ENCODE measurements around the gene SF3A2. TPM values are rescaled to one million over a fixed set of nuclear protein-coding genes. Genes with fewer than 3 reads are reported as not detected.
A peak's percentile ranks its signal among the peaks of the same experiment; 100 is the strongest.

The SF3A2 gene
- total RNA-seq, 4 donors from 2014 or later: 23.9 to 29.2 (median 26.5) TPM

DNA sequence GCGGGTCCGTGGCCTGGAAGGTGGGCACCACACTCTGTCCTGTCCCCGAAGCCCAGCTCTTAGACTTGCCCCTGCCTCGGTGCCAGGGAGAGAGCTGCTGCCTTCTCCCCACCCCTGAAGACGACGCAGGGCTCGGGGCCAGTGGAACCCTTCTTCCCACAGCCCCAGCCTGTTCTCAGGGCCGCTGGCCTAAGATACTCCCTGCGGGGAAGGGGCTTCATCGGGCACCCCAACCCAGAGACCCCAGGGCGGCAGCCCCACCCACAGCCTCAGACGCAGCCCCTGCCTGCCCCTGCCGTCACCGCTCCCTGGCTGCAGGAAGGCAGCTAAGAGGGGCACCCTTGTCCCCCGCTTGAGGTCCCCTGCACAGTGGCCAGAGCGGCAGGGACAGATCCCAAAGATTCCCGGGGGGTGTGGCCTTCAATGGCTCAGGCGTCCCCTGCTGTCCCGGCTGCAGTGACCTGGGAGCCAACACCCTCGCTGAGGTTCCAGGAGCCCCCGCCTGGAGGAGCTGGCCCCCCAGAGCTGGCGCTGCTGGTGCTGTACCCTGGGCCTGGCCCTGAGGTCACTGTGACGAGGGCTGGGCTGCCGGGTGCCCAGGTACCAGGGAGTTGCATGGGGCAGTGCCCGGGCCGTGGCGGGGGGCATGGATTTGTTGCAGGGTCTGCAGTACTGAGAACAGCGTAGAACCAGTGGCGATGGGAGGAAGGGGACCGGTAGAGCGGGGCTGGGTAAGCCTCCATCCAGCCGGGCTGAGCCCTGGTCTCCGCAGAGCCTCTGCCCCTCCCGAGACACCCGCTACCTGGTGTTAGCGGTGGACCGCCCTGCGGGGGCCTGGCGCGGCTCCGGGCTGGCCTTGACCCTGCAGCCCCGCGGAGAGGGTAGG lies 13.5 kb downstream of the SF3A2 start:
- TF ChIP-seq POLR2A (IDR thresholded peaks at IDR 0.05): no peak
- TF ChIP-seq, protein P1, sequence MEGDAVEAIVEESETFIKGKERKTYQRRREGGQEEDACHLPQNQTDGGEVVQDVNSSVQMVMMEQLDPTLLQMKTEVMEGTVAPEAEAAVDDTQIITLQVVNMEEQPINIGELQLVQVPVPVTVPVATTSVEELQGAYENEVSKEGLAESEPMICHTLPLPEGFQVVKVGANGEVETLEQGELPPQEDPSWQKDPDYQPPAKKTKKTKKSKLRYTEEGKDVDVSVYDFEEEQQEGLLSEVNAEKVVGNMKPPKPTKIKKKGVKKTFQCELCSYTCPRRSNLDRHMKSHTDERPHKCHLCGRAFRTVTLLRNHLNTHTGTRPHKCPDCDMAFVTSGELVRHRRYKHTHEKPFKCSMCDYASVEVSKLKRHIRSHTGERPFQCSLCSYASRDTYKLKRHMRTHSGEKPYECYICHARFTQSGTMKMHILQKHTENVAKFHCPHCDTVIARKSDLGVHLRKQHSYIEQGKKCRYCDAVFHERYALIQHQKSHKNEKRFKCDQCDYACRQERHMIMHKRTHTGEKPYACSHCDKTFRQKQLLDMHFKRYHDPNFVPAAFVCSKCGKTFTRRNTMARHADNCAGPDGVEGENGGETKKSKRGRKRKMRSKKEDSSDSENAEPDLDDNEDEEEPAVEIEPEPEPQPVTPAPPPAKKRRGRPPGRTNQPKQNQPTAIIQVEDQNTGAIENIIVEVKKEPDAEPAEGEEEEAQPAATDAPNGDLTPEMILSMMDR (IDR thresholded peaks at IDR 0.05 in 4 of 5, conservative IDR thresholded peaks at IDR 0.05 in 1 of 5): no peak
- ATAC-seq: no peak
- DNase-seq: peak in 1 of 2 donors; percentile 38
- Histone ChIP-seq H3K36me3 (peaks cover 0 to 31% of the 10 kb centered on the region in 2 donors), H3K27me3 (no peaks in the 10 kb centered on the region), H3K27ac (peak overlapping the region in 3 of 4 donors; percentile 5 to 82 (median 31)), H3K4me3 (no peak overlapping the region), H3K9me3 (no peaks in the 10 kb centered on the region), H3K4me1 (peaks cover 27 to 57% of the 10 kb centered on the region in 2 donors)
- in situ Hi-C loops (cut with MboI; ENCODE audit: low sequenced_read_pairs in 4 of 4) (no loop called here), intact Hi-C loops (cut with DNase I; ENCODE audit: low total_unique reads) (no loop called here)

DNA sequence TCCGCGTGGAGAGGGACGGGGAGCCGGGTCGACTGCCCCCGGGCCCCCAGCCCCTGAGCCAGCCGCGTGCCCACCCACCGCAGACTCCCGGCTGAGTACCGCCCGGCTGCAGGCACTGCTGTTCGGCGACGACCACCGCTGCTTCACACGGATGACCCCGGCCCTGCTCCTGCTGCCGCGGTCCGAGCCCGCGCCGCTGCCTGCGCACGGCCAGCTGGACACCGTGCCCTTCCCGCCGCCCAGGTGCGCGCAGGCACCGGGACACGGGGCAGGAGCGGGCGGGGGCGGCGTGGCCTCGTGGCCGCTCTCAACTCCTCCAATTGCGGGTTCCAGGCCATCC lies 14.1 kb downstream of the SF3A2 start:
- TF ChIP-seq POLR2A (IDR thresholded peaks at IDR 0.05): no peak
- TF ChIP-seq, protein P1 (IDR thresholded peaks at IDR 0.05 in 4 of 5, conservative IDR thresholded peaks at IDR 0.05 in 1 of 5): no peak
- DNase-seq: no peak
- in situ Hi-C loops (cut with MboI; ENCODE audit: low sequenced_read_pairs in 4 of 4): no loop called here

DNA sequence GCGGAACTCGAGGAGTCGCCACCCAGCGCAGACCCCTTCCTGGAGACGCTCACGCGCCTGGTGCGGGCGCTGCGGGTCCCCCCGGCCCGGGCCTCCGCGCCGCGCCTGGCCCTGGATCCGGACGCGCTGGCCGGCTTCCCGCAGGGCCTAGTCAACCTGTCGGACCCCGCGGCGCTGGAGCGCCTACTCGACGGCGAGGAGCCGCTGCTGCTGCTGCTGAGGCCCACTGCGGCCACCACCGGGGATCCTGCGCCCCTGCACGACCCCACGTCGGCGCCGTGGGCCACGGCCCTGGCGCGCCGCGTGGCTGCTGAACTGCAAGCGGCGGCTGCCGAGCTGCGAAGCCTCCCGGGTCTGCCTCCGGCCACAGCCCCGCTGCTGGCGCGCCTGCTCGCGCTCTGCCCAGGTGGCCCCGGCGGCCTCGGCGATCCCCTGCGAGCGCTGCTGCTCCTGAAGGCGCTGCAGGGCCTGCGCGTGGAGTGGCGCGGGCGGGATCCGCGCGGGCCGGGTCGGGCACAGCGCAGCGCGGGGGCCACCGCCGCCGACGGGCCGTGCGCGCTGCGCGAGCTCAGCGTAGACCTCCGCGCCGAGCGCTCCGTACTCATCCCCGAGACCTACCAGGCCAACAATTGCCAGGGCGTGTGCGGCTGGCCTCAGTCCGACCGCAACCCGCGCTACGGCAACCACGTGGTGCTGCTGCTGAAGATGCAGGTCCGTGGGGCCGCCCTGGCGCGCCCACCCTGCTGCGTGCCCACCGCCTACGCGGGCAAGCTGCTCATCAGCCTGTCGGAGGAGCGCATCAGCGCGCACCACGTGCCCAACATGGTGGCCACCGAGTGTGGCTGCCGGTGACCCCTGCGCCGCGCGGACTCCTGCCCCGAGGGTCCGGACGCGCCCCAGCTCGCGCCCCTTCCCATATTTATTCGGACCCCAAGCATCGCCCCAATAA lies 14.8 kb downstream of the SF3A2 start:
- DNase-seq: no peak
- intact Hi-C loops (cut with DNase I; ENCODE audit: low total_unique reads) (no loop called here), in situ Hi-C loops (cut with MboI; ENCODE audit: low sequenced_read_pairs in 4 of 4) (no loop called here)

More for the DNA sequence above, 14.1 kb downstream of the SF3A2 start:
- no peak overlapping the region for H3K4me3 ChIP-seq
- ATAC-seq: no peak
- peaks cover 0 to 25% of the 10 kb centered on the region in 2 donors for H3K36me3 ChIP-seq
- peak overlapping the region in 2 of 4 donors; percentile 31 to 82 for H3K27ac ChIP-seq
- no peaks in the 10 kb centered on the region for H3K9me3 ChIP-seq
- intact Hi-C loops (cut with DNase I; ENCODE audit: low total_unique reads): no loop called here
- no peaks in the 10 kb centered on the region for H3K27me3 ChIP-seq
- H3K4me1 ChIP-seq: peaks cover 27 to 59% of the 10 kb centered on the region in 2 donors

DNA sequence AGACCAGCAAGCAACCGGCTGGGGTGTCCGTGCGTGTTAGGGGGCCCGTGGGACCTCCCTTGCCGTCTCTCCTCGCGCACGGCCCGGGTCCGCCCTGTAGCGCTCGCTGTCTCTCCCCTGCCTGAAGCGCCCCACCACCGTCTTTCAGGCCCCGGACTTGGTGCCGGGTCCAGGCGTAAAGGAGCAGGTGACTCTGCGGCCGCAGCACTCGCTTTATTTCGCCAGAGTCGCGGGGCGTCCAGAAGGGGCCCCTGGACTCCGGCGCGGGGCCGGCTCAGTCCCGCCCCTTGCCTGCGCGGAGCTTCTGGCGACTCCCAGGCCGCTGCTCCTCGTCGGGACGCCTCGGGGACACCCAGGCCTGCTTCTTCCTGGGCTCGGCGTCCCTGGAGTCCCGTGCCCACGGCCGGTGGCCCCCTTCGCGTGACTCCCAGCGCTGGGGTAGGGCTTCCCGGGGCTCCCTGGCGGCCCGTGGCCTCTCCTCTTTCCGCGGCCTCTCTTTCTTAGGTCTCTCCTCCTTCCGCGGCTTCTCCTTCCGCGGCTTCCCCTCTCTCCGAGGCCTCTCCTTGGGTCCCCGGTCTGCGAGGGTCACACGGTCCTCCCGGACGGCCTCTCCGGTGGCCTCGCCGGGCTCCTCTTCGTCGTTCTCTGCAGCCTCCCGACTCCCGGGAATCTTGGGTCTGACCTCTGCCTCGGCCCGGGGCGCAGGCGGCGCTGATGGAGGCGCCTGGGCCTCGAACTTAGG lies 15.6 kb downstream of the SF3A2 start:
- TF ChIP-seq, protein P1 (IDR thresholded peaks at IDR 0.05 in 4 of 5, conservative IDR thresholded peaks at IDR 0.05 in 1 of 5): no peak
- no peak for TF ChIP-seq POLR2A (IDR thresholded peaks at IDR 0.05)
- peaks cover 22 to 58% of the 10 kb centered on the region in 2 donors for H3K4me1 ChIP-seq
- H3K4me3 ChIP-seq: no peak overlapping the region
- DNase-seq (no peak), ATAC-seq (no peak)
- peak overlapping the region; percentile 0 to 100 (median 98) for H3K27ac ChIP-seq
- in situ Hi-C loops (cut with MboI; ENCODE audit: low sequenced_read_pairs in 4 of 4): no loop called here
- H3K36me3 ChIP-seq: peaks cover 0 to 10% of the 10 kb centered on the region in 2 donors
- H3K9me3 ChIP-seq: no peaks in the 10 kb centered on the region
- H3K27me3 ChIP-seq: no peaks in the 10 kb centered on the region
- intact Hi-C loops (cut with DNase I; ENCODE audit: low total_unique reads): no loop called here

More for the DNA sequence above, 14.8 kb downstream of the SF3A2 start:
- ATAC-seq: no peak
- no peak for TF ChIP-seq POLR2A (IDR thresholded peaks at IDR 0.05)
- TF ChIP-seq, protein P1 (IDR thresholded peaks at IDR 0.05 in 4 of 5, conservative IDR thresholded peaks at IDR 0.05 in 1 of 5): no peak
- Histone ChIP-seq H3K9me3 (no peaks in the 10 kb centered on the region), H3K4me1 (peaks cover 27 to 59% of the 10 kb centered on the region in 2 donors), H3K36me3 (peaks cover 0 to 18% of the 10 kb centered on the region in 2 donors), H3K27me3 (no peaks in the 10 kb centered on the region), H3K4me3 (no peak overlapping the region), H3K27ac (peak overlapping the region in 2 of 4 donors; percentile 98 to 99)

Data from gastrocnemius medialis (tissue), 4 donors.